GM20431 (cell line): ENCODE data around the gene RNF215.
"Not testable (repeated sequence)": the region's sequence is repeated elsewhere in the genome, so short reads cannot be mapped to it uniquely, and the experiment has no call there.

Experiments
- in situ Hi-C: fragments of 300-500 bp; cut with MseI, MboI; formaldehyde crosslinking; loops from one replicate; pipeline ENCODE4 v1.15.0; 2020; ENCODE audit warnings: low sequenced_read_pairs; ENCODE audit not compliant: unreplicated experiment

Gene RNF215

DNA sequence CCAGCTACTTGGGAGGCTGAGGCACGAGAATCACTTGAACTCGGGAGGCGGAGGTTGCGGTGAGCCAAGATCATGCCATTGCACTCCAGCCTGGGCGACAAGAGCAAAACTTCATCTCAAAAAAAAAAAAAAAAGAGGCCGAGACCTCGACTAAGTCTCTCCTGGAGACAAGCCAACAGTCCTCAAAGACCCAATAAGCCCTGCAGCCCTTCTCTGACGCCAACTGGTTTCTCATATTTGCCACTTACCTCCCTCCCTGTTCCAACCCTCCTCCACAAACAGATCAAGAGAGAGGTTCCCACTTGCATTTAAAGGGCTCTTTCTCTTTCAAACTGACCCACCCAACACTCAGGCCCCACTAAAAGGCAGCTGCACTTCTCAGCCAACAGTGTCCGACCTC is 48.9 kb downstream of the RNF215 start:
- in situ Hi-C loops = not testable (repeated sequence)

DNA sequence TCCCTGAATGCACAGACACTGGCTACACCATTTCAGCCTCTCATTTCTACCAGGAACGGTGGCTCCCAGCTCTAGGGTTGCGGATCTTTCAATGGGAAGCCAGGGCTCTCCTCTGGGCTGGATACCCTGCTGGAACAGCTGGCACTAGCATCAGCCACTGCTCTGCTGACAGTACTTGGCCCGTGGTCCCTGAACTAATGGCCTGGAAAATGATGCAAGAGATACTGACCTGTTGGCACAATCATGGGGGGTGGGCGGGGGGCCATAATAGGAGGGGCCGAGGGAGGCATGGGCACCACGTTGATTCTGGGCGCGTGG is 49.8 kb downstream of the RNF215 start:
- in situ Hi-C loops = no loop called here

DNA sequence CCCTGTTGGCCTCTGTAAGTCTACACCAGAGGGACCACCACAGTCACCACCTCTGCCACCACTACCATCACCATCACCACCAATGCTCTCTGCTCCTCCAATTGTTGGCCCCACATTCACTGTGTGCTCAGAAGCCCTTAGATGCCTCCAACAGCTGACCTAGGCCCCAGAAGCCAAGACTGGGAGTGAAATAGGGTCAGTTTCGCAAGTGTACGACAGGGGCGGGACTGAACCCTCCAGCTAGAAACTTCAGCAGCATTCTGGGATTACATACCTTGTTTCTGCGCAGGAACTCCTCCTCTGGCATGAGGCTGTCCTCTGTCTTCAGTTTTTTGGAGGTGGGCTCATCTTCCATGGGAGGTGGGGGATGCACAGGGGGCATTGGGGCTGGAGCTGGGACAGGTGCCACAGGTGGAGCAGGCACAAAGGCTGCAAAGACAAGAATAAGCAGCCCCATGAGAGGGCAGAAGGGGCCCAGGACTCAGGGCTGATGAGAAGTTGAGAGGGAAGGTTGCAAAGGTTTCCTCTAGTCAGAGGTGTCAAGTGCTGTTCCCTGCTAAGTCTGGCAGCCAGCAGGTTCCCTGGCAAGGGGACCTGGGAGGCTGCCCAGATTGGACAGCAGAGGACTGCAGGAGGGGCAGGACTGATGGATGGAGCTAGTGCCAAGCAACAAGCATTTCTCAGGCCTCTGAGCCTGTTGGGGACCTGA is 50.3 kb downstream of the RNF215 start:
- in situ Hi-C loops = no loop called here

DNA sequence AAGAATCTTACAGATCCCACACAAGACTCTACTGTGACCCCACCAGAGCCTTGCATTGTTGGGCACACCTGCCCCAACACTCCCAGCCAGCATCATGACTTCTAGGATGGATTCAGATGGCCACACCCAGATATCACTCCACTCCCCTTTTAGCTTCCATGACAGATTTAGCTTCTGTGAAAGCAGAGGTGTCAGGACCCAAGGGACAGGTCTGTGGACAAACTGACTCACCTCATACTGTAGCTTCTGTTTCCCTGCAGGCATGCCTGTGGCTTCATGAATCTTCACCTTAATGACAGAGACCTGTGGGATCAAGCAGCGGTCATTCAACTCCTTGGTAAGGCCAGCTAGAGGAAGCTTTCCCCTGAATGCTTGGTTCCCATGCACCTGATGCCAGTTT is 52.0 kb downstream of the RNF215 start:
- in situ Hi-C loops = no loop called here

DNA sequence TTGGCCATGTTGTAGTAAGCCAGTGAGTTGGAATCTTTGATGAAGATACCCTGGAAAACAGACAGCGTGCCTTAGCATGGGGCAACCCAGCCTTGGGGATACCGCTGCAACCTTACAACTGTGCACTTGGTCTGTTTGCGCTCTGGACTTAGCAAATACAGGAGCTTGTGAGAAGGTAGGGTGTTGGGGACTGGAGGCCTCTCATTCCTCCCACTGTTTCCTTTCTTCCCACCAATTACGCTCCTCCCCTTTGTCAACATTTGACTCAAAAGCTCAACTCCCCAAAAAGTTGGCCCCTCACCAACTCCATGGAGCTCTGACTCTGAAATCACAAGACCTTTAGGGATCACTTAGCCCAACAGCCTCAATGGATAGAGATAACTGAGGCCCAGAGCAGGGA is 52.6 kb downstream of the RNF215 start:
- in situ Hi-C loops = no loop called here

DNA sequence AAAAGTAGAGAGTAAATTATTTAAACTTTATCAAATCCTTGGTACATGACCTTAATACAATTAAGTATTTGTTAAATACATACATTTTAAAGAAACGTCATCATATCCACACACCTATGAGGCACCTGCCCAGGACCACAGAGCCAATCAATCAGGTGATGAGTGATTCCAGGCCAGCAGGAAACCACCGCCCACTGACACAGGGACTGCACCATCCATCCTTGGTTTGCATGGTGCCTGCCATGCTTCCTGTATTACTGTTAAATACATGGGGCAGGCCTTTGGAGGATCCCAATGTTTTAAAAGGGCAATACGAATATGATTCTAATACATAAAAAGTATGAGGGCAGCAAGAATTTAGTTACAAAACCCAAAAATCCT is 53.5 kb downstream of the RNF215 start:
- in situ Hi-C loops = no loop called here

DNA sequence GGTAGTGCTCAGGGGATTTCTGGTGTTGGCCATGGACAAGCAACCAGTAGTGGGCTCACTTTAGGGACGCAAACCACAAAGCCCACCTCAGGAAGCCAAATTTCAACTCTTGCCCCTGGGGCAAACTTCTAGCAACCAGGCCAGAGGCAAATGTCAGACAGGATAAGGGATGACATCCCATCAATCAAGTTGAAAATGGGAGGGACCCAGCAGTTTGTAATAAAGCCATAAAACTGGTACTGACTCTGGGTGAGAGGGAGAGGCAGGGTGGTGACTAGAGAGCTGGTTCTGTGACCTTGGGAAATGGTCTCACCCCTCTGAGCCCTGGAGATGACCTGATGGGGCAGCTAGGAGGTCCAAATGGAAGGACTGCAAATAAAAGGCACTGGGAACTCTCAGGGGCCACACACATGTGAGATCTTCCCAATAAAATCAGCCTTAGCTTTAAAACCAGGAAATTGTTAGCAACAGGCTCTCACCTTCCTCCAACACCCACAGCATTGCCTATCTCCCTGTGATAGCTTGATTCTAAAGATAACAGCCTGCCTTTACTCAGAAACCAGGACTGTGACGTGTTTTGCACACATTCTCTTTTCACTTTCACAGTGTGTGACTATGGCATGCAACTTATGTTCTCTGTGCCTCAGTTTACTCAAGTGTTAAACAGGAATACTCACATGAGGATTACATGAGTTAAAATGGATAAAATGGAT is 54.1 kb downstream of the RNF215 start:
- in situ Hi-C loops = no loop called here

DNA sequence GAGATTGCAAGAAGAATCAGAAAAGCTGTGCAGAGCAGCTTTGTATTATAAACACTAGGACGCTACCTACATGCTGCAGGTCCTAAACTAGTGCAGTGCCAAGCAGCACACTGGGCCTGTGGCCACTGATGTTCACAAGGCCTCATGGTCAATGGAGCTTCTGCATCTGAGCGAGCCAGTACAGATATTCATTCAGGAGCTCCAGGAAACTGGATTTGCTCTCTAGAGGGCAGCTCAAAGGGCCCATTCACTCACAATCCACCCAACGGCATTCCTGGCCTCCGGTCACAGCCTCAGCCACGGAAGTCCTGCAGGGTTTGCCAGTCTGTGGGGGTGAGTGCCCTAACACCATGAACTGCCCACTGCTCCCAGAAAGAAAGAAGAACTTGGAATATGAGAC is 54.7 kb downstream of the RNF215 start:
- in situ Hi-C loops = no loop called here
